ENCODE data around the gene C1orf21. TPM values are rescaled to one million over a fixed set of nuclear protein-coding genes. Genes with fewer than 3 reads are reported as not detected.

The C1orf21 gene
- total and polyA plus RNA-seq, 2 donors (not counting 3 experiments of a cell fraction or from before 2014, with no cell fraction given), result 0.79 to 8.5 TPM

DNA sequence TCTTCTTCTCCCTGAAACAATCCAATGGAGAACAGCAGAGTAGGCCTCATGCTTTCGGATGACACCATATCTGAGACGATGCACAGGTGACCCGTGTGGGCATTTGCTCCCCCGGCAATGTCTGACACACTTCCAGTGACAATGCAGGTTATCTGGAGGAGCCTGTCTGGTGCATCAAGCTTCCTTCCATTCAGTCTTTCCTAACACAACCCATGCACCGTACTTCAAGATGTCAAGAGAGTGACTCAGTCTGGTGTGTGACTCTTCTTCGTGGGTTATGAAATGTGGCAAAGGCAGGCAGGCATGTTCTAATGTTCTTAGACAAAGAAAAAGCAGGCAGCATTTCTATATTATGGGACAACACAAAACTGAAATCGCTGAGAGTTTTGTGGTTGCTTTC lies 208.8 kb downstream of the C1orf21 start:
- no peaks in the 10 kb centered on the region for H4K20me1 ChIP-seq (replicated peaks; ENCODE audit: control insufficient read depth, extremely low read depth, insufficient read depth, low read length)
- peak; percentile 5 for TF ChIP-seq FOS (IDR thresholded peaks at IDR 0.05; ENCODE audit: borderline replicate concordance, insufficient read depth, low read length)
- TF ChIP-seq JUN (IDR thresholded peaks at IDR 0.05; ENCODE audit: borderline replicate concordance, insufficient read depth, insufficient read length, low read depth), result no peak
- TF ChIP-seq GATA2 (IDR thresholded peaks at IDR 0.05; ENCODE audit: insufficient read depth, insufficient read length, low read depth, low read length), result no peak
- H2AFZ ChIP-seq (ENCODE audit: low read depth, low read length), result no peak overlapping the region
- DNase-seq (ENCODE audit: low read depth, low spot score) (no peak), FAIRE-seq (no peak)
- BruUV-seq (replicated peaks), result no TSS peak
- H3K36me3 ChIP-seq (ENCODE audit: control insufficient read depth in 2 of 2, extremely low read depth in 1 of 2, insufficient read depth in 2 of 2, low read length in 2 of 2), result no peaks in the 10 kb centered on the region
- no peak overlapping the region for H3K4me3 ChIP-seq (replicated peaks in 1 of 3; ENCODE audit: insufficient read depth in 1 of 3, low read depth in 1 of 3, low read length in 3 of 3)
- peaks cover 9% of the 10 kb centered on the region for H3K4me1 ChIP-seq (ENCODE audit: control insufficient read depth, extremely low read depth, insufficient read depth, low read length)
- ChIA-PET CTCF (interaction anchor here (0.9 kb wide), 1 partner anchor 18 kb away, joined by 3 read pairs; no protein-coding TSS in a partner anchor), POLR2A (no interaction called here)
- H3K27ac ChIP-seq (ENCODE audit: insufficient read depth, low read depth, low read length), result no peak overlapping the region
- H3K9me3 ChIP-seq (replicated peaks; ENCODE audit: control insufficient read depth, insufficient read depth, low read length), result no peaks in the 10 kb centered on the region
- H3K27me3 ChIP-seq (ENCODE audit: control insufficient read depth in 2 of 2, insufficient read depth in 2 of 2, low read length in 2 of 2), result no peaks in the 10 kb centered on the region
- dilution Hi-C loops (cut with MboI; ENCODE audit: extremely low pct_ligation_motif_present, low sequenced_read_pairs), result no loop called here
- H3K79me2 ChIP-seq (ENCODE audit: control insufficient read depth, insufficient read depth, low read length), result no peaks in the 10 kb centered on the region
- H3K9me1 ChIP-seq (replicated peaks; ENCODE audit: control insufficient read depth, extremely low read depth, insufficient read depth, low read length), result no peaks in the 10 kb centered on the region
- intact Hi-C loops (cut with micrococcal nuclease), result no loop called here
- H3K9ac ChIP-seq (replicated peaks; ENCODE audit: extremely low read depth, insufficient read depth, low read length), result no peak overlapping the region
- no peak overlapping the region for H3K4me2 ChIP-seq (ENCODE audit: insufficient read depth, low read length)

DNA sequence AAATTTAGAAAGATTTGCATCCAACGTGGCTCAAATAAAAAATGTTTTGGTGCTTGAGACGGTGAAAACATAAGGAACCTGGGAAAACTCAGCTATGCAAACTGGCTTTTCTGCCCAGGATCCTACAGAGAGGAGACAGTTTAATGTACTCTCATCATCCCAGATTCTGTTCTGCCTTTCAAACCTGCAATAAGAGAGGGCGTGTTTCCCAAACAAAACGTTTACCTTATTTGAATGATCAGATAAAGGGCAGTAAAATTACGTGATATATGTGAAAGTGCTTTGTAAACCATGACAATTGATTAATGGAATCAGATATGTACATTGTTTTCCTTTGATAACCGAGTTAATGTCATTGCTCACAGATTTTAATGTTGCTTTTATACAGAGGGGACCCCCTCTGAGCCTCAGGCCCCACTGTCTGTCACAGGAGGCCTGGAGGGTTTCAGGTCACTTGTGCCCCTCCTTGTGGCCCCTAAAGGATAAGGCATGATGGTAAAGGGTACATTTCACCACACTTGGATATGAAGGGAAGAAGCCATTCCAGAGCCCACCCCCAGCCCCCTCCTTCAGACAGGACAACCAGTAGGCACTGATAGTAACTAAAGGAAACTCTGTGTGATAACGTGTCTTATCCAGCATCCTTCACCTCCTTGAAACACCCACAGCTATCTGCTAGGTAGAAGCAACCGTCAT lies 210.3 kb downstream of the C1orf21 start:
- ChIA-PET CTCF (interaction anchor here (0.7 to 1.4 kb wide), 2 partner anchors 9 to 34 kb away, joined by 3 read pairs; no protein-coding TSS in a partner anchor), POLR2A (no interaction called here)
- Histone ChIP-seq H3K27ac (ENCODE audit: insufficient read depth, low read depth, low read length) (no peak overlapping the region), H2AFZ (ENCODE audit: low read depth, low read length) (no peak overlapping the region), H3K4me2 (ENCODE audit: insufficient read depth, low read length) (no peak overlapping the region), H3K27me3 (ENCODE audit: control insufficient read depth in 2 of 2, insufficient read depth in 2 of 2, low read length in 2 of 2) (no peaks in the 10 kb centered on the region), H3K36me3 (ENCODE audit: control insufficient read depth in 2 of 2, extremely low read depth in 1 of 2, insufficient read depth in 2 of 2, low read length in 2 of 2) (no peaks in the 10 kb centered on the region), H3K79me2 (ENCODE audit: control insufficient read depth, insufficient read depth, low read length) (no peaks in the 10 kb centered on the region), H3K9me3 (replicated peaks; ENCODE audit: control insufficient read depth, insufficient read depth, low read length) (no peaks in the 10 kb centered on the region), H3K4me3 (replicated peaks in 1 of 3; ENCODE audit: insufficient read depth in 1 of 3, low read depth in 1 of 3, low read length in 3 of 3) (no peak overlapping the region), H3K9ac (replicated peaks; ENCODE audit: extremely low read depth, insufficient read depth, low read length) (no peak overlapping the region), H4K20me1 (replicated peaks; ENCODE audit: control insufficient read depth, extremely low read depth, insufficient read depth, low read length) (no peaks in the 10 kb centered on the region), H3K9me1 (replicated peaks; ENCODE audit: control insufficient read depth, extremely low read depth, insufficient read depth, low read length) (no peaks in the 10 kb centered on the region), H3K4me1 (ENCODE audit: control insufficient read depth, extremely low read depth, insufficient read depth, low read length) (peaks cover 9% of the 10 kb centered on the region)
- dilution Hi-C loops (cut with MboI; ENCODE audit: extremely low pct_ligation_motif_present, low sequenced_read_pairs) (no loop called here), intact Hi-C loops (cut with micrococcal nuclease) (no loop called here)
- no peak for TF ChIP-seq GATA2 (IDR thresholded peaks at IDR 0.05; ENCODE audit: insufficient read depth, insufficient read length, low read depth, low read length)
- DNase-seq (ENCODE audit: low read depth, low spot score), result no peak
- FAIRE-seq, result no peak
- BruUV-seq (replicated peaks), result no TSS peak
